HepG2 (cell line): ENCODE measurements around the gene CCDC116. TPM values are rescaled to one million over a fixed set of nuclear protein-coding genes. Genes with fewer than 3 reads are reported as not detected.

ENCODE experiments used
- ATRX ChIP-seq: sonication (generic); formaldehyde crosslinking; IDR thresholded peaks from 2 replicates; pipeline ENCODE4 v1.4.0; 2020; ENCODE audit warnings: missing genetic modification reagents, borderline replicate concordance
- CENPX ChIP-seq: sonication (generic); formaldehyde crosslinking; IDR thresholded peaks from 2 replicates; pipeline ENCODE4 v1.9.0; 2021; ENCODE audit warnings: mild to moderate bottlenecking, missing genetic modification reagents, moderate library complexity
- HDAC1 ChIP-seq: sonication (generic); formaldehyde crosslinking; IDR thresholded peaks from 2 replicates; pipeline ENCODE4 v1.5.1; 2020; ENCODE audit warnings: mild to moderate bottlenecking, missing genetic modification reagents
- HNRNPLL ChIP-seq: fragments of 200-400 bp; formaldehyde crosslinking; IDR thresholded peaks from 2 replicates; pipeline ENCODE4 v1.6.1; 2017; ENCODE audit warnings: mild to moderate bottlenecking, low read depth, low read length; ENCODE audit not compliant: poor library complexity, severe bottlenecking
- MATR3 ChIP-seq: sonication (generic); formaldehyde crosslinking; IDR thresholded peaks from 2 replicates; pipeline ENCODE4 v1.4.0; 2020; ENCODE audit warnings: missing genetic modification reagents
- NPAS2 ChIP-seq: sonication (generic); formaldehyde crosslinking; IDR thresholded peaks from 2 replicates; pipeline ENCODE4 v1.8.0; 2022; ENCODE audit warnings: mild to moderate bottlenecking, missing genetic modification reagents, borderline replicate concordance
- PCBP2 ChIP-seq: fragments of 200-400 bp; formaldehyde crosslinking; optimal IDR thresholded peaks from 2 replicates; pipeline ENCODE3; 2018; ENCODE audit warnings: low read length, low read depth; ENCODE audit not compliant: poor library complexity, severe bottlenecking
- PHF21A ChIP-seq: sonication (generic); formaldehyde crosslinking; IDR thresholded peaks from 2 replicates; pipeline ENCODE4 v1.5.0; 2020; ENCODE audit warnings: mild to moderate bottlenecking, missing genetic modification reagents
- RBAK ChIP-seq: sonication (generic); formaldehyde crosslinking; IDR thresholded peaks from 2 replicates; pipeline ENCODE4 v1.5.1; 2020; ENCODE audit warnings: mild to moderate bottlenecking, missing genetic modification reagents
- RBM39 ChIP-seq: fragments of 200-400 bp; formaldehyde crosslinking; IDR thresholded peaks from one replicate; pipeline ENCODE4 v1.6.1; 2018; ENCODE audit warnings: antibody characterized with exemption, mild to moderate bottlenecking, low read depth, low read length; ENCODE audit not compliant: poor library complexity, severe bottlenecking
- RFXAP ChIP-seq: sonication (generic); formaldehyde crosslinking; IDR thresholded peaks from 2 replicates; pipeline ENCODE4 v1.4.0; 2020; ENCODE audit warnings: missing genetic modification reagents, borderline replicate concordance
- U2AF1 ChIP-seq: fragments of 200-400 bp; formaldehyde crosslinking; optimal IDR thresholded peaks from 2 replicates; pipeline ENCODE3; 2017; ENCODE audit warnings: mild to moderate bottlenecking, low read depth, low read length
- ZFX ChIP-seq: sonication (generic); formaldehyde crosslinking; IDR thresholded peaks from 2 replicates; pipeline ENCODE4 v1.4.0; 2020; ENCODE audit warnings: mild to moderate bottlenecking, low read depth, missing genetic modification reagents, moderate library complexity
- ZNF205 ChIP-seq: IDR thresholded peaks from 2 replicates; pipeline ENCODE4 v1.6.1; 2018; ENCODE audit warnings: missing biosample characterization, missing genetic modification reagents
- ZNF329 ChIP-seq: sonication (generic); formaldehyde crosslinking; IDR thresholded peaks from 2 replicates; pipeline ENCODE4 v1.9.0; 2021; ENCODE audit warnings: low read depth, mild to moderate bottlenecking, missing genetic modification reagents
- polyA plus RNA-seq, 8 experiments: library from polyadenylated mRNA; depleted of rRNA in 3 of 8; stranded (reverse) in 7 of 8; unstranded in 1 of 8; fragments of >200 nt; fragmentation: Illumina TruSeq in 4 of 8; extraction: Trizol in 4 of 8; gene quantifications; 2 replicates each; pipeline versions ENCODE4 v1.2.1 to v1.2.3, GENCODE V29; 2011 to 2016; ENCODE audit warnings: low read depth in 4 of 8, missing spikeins in 1 of 8, mixed read lengths in 1 of 8; ENCODE audit not compliant: insufficient read depth in 1 of 8
- total RNA-seq, 5 experiments: library from RNA; depleted of rRNA; stranded (reverse); fragments of >200 nt; fragmentation: Illumina TruSeq; extraction: Trizol; gene quantifications; 2 replicates each; pipeline ENCODE4 v1.2.3, GENCODE V29; 2016; ENCODE audit warnings: low read depth in 1 of 5
- TF ChIP-seq, protein P1 (sequence below): IDR thresholded peaks from 2 replicates; pipeline ENCODE4 v1.6.1; 2012; ENCODE audit warnings: inconsistent platforms
- TF ChIP-seq, protein P2 (sequence below): IDR thresholded peaks from 2 replicates; pipeline ENCODE4 v1.6.1; 2016; ENCODE audit warnings: mild to moderate bottlenecking
- TF ChIP-seq, protein P3 (sequence below): sonication (generic); formaldehyde crosslinking; conservative IDR thresholded peaks from 2 replicates; pipeline ENCODE4 v1.8.0; 2022; ENCODE audit warnings: mild to moderate bottlenecking, moderate library complexity, missing genetic modification reagents
- TF ChIP-seq, protein P4 (sequence below): sonication (generic); formaldehyde crosslinking; IDR thresholded peaks from 2 replicates; pipeline ENCODE4 v1.4.0; 2020; ENCODE audit warnings: missing genetic modification reagents, borderline replicate concordance
- TF ChIP-seq, protein P5 (sequence below): sonication (generic); formaldehyde crosslinking; IDR thresholded peaks from 2 replicates; pipeline ENCODE4 v1.5.1; 2020; ENCODE audit warnings: mild to moderate bottlenecking, missing genetic modification reagents, moderate library complexity

CCDC116 gene
- total and polyA plus RNA-seq, 2 of the 13 experiments (the other 11 are each of a cell fraction or from before 2014, with no cell fraction given): 0.15 to 0.33 TPM

DNA sequence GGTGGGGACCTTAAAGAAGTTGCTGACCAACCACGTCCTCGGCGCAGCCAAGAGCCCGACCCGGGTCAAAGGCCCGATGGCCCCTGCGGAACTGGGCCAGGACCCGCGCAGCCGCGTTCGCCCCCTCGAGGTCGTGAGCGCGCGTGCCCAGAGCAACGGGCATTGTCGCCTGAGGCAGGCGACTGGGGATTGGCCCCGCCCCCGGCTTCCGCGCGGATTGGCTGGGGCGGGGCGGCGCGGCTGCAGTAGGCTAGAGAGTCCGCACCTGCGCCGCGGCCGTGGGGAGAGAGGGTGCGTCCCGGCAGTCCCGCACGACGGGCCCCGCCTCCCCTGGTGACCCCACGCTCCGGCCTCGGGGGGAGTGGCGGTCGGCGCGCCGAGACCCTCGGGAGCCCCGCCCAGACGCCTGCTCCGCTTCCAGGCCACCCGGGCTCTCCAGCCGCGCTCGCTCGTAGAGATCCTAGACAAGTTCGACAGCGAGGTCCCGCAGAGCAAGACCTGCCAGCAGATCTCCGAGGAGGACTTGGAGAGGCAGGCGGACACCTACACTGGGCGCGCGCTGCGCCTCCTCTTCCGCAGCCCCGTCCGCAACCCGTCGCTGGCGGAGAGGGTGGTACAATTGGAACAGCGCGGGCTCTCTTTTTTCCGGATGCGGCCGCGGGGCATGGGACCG is 24.9 kb downstream of the CCDC116 start (continued):
- TF ChIP-seq ZFX (peak; percentile 64), U2AF1 (peak; percentile 95), HDAC1 (CRISPR knock-in tag) (peak; percentile 59; the same call in 1 of the 2 replicates), RFXAP (peak; percentile 71; the same call in 1 of the 2 replicates), PHF21A (CRISPR knock-in tag) (peak; percentile 76), MATR3 (no peak), ZNF205 (CRISPR knock-in tag) (no peak), HNRNPLL (peak; percentile 80), RBM39 (no peak), RBAK (CRISPR knock-in tag) (0 out of 2 replicates have a peak, but pooled peaks have one; percentile 35), ATRX (CRISPR knock-in tag) (no peak), NPAS2 (CRISPR knock-in tag) (no peak), PCBP2 (no peak), CENPX (CRISPR knock-in tag) (no peak), ZNF329 (CRISPR knock-in tag) (peak; percentile 39; the same call in 1 of the 2 replicates)
- TF ChIP-seq, protein P1, sequence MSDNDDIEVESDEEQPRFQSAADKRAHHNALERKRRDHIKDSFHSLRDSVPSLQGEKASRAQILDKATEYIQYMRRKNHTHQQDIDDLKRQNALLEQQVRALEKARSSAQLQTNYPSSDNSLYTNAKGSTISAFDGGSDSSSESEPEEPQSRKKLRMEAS: peak; percentile 65
- TF ChIP-seq, protein P2, sequence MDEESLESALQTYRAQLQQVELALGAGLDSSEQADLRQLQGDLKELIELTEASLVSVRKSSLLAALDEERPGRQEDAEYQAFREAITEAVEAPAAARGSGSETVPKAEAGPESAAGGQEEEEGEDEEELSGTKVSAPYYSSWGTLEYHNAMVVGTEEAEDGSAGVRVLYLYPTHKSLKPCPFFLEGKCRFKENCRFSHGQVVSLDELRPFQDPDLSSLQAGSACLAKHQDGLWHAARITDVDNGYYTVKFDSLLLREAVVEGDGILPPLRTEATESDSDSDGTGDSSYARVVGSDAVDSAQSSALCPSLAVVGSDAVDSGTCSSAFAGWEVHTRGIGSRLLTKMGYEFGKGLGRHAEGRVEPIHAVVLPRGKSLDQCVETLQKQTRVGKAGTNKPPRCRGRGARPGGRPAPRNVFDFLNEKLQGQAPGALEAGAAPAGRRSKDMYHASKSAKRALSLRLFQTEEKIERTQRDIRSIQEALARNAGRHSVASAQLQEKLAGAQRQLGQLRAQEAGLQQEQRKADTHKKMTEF (CRISPR knock-in tag): peak; percentile 74
- TF ChIP-seq, protein P3, sequence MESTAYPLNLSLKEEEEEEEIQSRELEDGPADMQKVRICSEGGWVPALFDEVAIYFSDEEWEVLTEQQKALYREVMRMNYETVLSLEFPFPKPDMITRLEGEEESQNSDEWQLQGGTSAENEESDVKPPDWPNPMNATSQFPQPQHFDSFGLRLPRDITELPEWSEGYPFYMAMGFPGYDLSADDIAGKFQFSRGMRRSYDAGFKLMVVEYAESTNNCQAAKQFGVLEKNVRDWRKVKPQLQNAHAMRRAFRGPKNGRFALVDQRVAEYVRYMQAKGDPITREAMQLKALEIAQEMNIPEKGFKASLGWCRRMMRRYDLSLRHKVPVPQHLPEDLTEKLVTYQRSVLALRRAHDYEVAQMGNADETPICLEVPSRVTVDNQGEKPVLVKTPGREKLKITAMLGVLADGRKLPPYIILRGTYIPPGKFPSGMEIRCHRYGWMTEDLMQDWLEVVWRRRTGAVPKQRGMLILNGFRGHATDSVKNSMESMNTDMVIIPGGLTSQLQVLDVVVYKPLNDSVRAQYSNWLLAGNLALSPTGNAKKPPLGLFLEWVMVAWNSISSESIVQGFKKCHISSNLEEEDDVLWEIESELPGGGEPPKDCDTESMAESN: no peak
- TF ChIP-seq, protein P4, sequence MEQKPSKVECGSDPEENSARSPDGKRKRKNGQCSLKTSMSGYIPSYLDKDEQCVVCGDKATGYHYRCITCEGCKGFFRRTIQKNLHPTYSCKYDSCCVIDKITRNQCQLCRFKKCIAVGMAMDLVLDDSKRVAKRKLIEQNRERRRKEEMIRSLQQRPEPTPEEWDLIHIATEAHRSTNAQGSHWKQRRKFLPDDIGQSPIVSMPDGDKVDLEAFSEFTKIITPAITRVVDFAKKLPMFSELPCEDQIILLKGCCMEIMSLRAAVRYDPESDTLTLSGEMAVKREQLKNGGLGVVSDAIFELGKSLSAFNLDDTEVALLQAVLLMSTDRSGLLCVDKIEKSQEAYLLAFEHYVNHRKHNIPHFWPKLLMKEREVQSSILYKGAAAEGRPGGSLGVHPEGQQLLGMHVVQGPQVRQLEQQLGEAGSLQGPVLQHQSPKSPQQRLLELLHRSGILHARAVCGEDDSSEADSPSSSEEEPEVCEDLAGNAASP: peak; percentile 52; the same call in 1 of the 2 replicates
- TF ChIP-seq, protein P5, sequence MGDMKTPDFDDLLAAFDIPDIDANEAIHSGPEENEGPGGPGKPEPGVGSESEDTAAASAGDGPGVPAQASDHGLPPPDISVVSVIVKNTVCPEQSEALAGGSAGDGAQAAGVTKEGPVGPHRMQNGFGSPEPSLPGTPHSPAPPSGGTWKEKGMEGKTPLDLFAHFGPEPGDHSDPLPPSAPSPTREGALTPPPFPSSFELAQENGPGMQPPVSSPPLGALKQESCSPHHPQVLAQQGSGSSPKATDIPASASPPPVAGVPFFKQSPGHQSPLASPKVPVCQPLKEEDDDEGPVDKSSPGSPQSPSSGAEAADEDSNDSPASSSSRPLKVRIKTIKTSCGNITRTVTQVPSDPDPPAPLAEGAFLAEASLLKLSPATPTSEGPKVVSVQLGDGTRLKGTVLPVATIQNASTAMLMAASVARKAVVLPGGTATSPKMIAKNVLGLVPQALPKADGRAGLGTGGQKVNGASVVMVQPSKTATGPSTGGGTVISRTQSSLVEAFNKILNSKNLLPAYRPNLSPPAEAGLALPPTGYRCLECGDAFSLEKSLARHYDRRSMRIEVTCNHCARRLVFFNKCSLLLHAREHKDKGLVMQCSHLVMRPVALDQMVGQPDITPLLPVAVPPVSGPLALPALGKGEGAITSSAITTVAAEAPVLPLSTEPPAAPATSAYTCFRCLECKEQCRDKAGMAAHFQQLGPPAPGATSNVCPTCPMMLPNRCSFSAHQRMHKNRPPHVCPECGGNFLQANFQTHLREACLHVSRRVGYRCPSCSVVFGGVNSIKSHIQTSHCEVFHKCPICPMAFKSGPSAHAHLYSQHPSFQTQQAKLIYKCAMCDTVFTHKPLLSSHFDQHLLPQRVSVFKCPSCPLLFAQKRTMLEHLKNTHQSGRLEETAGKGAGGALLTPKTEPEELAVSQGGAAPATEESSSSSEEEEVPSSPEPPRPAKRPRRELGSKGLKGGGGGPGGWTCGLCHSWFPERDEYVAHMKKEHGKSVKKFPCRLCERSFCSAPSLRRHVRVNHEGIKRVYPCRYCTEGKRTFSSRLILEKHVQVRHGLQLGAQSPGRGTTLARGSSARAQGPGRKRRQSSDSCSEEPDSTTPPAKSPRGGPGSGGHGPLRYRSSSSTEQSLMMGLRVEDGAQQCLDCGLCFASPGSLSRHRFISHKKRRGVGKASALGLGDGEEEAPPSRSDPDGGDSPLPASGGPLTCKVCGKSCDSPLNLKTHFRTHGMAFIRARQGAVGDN (CRISPR knock-in tag): peak; percentile 90
